Endothelial cell (in vitro differentiated cells): ENCODE results near the gene PRR16. TPM values are rescaled to one million over a fixed set of nuclear protein-coding genes. Genes with fewer than 3 reads are reported as not detected.
"Not testable (repeated sequence)": the region's sequence is repeated elsewhere in the genome, so short reads cannot be mapped to it uniquely, and the experiment has no call there.

Source experiments
- DNase-seq: peaks from one replicate; pipeline ENCODE4 v3.0.0; 2021; ENCODE audit warnings: low spot score
- H3K27ac Mint-ChIP-seq: one replicate; pipeline ENCODE4 v1.8.0; 2021; ENCODE audit warnings: mixed read lengths, inconsistent platforms; ENCODE audit not compliant: unreplicated experiment
- H3K27me3 Mint-ChIP-seq: one replicate; pipeline ENCODE4 v1.8.0; 2021; ENCODE audit warnings: mild to moderate bottlenecking, moderate library complexity, mixed read lengths, inconsistent platforms; ENCODE audit not compliant: unreplicated experiment
- H3K36me3 Mint-ChIP-seq: one replicate; pipeline ENCODE4 v1.8.0; 2021; ENCODE audit warnings: mild to moderate bottlenecking, low read depth, mixed read lengths, inconsistent platforms; ENCODE audit not compliant: unreplicated experiment
- H3K4me1 Mint-ChIP-seq: one replicate; pipeline ENCODE4 v1.8.0; 2021; ENCODE audit warnings: mild to moderate bottlenecking, mixed read lengths, inconsistent platforms; ENCODE audit not compliant: unreplicated experiment
- H3K4me3 Mint-ChIP-seq: one replicate; pipeline ENCODE4 v1.8.0; 2021; ENCODE audit warnings: mild to moderate bottlenecking, mixed read lengths, inconsistent platforms; ENCODE audit not compliant: unreplicated experiment
- H3K9me3 Mint-ChIP-seq: one replicate; pipeline ENCODE4 v1.8.0; 2021; ENCODE audit warnings: mixed read lengths, inconsistent platforms; ENCODE audit not compliant: unreplicated experiment
- total RNA-seq: library from RNA; stranded (reverse); fragmentation: NEBNext Ultra II Directional; extraction: Animal tissue kit (Norgen Biotek cat#: 25700); gene quantifications from one replicate; pipeline ENCODE4 v1.2.1, GENCODE V29; 2021; ENCODE audit not compliant: unreplicated experiment
- TF ChIP-seq, protein P1 (sequence below): fragments of 200-600 bp; sonication (generic); IDR thresholded peaks from one replicate; pipeline ENCODE4 v1.5.0; 2021; ENCODE audit warnings: antibody characterized with exemption; ENCODE audit not compliant: unreplicated experiment

Gene PRR16
- total RNA-seq, 1 donor from 2014 or later: not detected

DNA sequence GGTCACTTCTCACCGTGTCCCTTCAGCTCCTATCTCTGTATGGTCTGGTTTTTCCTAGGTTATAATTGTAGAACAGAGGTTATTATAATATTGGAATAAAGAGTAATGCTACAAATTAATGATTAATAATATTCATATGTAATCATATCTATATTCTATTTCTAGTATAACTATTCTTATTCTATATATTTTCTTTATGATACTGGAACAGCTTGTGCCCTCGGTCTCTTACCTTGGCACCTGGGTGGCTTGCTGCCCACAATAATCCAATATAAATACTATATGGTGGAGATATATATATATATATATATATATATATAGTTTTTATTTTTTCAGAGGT lies 5.6 kb upstream of the PRR16 start:
- not testable (repeated sequence) for H3K4me3 Mint-ChIP-seq, H3K27ac Mint-ChIP-seq, H3K27me3 Mint-ChIP-seq, H3K36me3 Mint-ChIP-seq, DNase-seq, H3K4me1 Mint-ChIP-seq, H3K9me3 Mint-ChIP-seq
- TF ChIP-seq, protein P1, sequence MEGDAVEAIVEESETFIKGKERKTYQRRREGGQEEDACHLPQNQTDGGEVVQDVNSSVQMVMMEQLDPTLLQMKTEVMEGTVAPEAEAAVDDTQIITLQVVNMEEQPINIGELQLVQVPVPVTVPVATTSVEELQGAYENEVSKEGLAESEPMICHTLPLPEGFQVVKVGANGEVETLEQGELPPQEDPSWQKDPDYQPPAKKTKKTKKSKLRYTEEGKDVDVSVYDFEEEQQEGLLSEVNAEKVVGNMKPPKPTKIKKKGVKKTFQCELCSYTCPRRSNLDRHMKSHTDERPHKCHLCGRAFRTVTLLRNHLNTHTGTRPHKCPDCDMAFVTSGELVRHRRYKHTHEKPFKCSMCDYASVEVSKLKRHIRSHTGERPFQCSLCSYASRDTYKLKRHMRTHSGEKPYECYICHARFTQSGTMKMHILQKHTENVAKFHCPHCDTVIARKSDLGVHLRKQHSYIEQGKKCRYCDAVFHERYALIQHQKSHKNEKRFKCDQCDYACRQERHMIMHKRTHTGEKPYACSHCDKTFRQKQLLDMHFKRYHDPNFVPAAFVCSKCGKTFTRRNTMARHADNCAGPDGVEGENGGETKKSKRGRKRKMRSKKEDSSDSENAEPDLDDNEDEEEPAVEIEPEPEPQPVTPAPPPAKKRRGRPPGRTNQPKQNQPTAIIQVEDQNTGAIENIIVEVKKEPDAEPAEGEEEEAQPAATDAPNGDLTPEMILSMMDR: peak; percentile 1

DNA sequence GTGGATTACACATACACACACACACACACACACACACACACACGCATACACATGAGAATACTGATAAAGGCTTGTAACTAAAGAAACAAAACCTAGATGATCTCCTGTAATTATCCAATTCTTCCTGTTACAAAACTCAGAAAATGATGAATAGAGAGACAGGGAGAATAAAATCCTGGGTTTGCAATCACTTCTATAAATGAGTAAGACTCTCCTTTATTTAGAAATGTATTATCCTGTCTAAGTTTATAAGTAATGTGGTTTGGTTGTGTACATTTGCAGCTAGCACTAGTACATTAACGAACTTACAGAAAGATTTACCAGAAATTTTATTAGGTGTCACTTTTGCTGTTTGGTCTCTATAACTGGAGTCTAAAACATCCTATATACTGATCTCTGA lies 2.8 kb upstream of the PRR16 start:
- Mint-ChIP-seq H3K4me3 (no peak overlapping the region), H3K36me3 (peaks cover 3% of the 10 kb centered on the region), H3K4me1 (peaks cover 5% of the 10 kb centered on the region), H3K9me3 (no peaks in the 10 kb centered on the region), H3K27ac (no peak overlapping the region), H3K27me3 (peaks cover 13% of the 10 kb centered on the region)
- TF ChIP-seq, protein P1: no peak
- no peak for DNase-seq

DNA sequence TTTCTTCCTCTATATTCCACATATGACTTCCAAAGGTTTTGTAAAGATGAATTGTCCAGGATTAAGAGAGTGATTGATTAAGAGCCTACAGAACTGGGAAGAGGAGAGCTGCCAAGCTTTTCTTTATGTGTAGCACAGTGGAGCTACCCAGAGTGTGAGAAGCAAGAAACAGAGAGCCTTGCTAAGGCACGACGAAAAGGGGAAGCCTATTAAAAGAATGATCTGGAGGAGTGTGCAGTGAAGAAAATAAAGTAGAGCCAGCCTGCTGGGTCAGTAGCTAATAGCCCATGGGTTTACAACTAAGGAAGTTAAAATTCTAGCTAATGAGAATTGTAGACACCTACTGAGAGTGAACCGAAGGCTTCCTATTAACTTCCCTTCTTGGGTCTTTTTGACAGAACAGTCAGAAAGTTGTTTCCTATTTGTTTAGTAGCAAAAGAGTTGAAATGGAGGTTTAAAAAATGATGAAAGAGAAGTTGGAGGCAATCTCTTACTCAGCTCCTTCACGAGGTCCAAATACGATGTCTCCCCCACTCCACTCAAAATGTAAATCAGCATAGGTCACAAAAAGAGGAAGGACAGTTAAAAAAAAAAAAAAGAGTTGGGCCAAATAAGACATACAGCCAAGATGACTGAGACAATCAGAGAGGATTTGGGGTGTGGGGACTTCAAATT lies 957 bp upstream of the PRR16 start:
- Mint-ChIP-seq H3K27me3 (peaks cover 11% of the 10 kb centered on the region), H3K27ac (no peak overlapping the region), H3K4me1 (peaks cover 5% of the 10 kb centered on the region), H3K36me3 (peaks cover 3% of the 10 kb centered on the region), H3K4me3 (peak overlapping the region; percentile 90), H3K9me3 (no peaks in the 10 kb centered on the region)
- TF ChIP-seq, protein P1: no peak
- no peak for DNase-seq

DNA sequence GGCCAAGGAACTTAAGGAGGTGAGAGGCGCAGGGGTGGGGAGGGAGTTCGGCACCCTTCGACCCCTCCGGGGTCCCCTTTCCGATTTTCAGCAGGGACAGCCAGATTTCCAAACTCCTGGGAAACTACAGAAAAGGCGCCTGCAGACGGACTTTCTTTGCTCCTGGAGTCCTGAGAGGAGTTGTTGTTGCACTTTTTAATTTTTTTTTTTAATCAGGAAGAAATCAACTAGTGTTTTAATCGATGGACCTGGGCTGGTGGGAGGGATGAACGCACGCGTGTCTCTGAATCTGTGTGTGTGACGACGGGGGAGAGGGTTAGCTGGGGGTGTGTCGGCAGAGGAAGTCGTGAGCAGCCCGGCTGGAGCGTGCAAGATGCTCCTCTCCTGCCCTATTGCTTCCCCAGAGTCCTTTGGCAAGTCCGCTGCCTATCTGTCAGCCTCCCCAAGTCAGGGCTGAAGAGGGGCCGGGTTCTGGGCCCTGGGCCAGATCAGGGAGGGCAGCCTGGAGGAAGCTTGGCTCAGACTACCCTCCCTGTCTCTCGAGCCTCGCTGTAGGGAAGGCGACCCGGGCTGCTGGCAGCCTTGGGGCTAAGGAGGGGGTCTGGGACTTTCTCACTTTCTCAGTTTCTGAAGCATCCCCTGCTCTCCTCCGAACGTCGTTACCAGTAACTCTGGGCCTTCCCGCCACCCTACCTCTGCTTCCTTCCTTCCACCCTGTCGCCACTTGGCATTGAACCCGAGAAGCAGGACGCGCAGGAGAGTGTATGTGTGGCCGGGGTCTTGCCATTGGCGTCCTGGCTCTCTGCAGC lies 731 bp downstream of the PRR16 start:
- Mint-ChIP-seq H3K27me3 (peaks cover 11% of the 10 kb centered on the region), H3K9me3 (no peaks in the 10 kb centered on the region), H3K4me1 (peaks cover 5% of the 10 kb centered on the region), H3K4me3 (peak overlapping the region; percentile 81), H3K27ac (no peak overlapping the region), H3K36me3 (peaks cover 3% of the 10 kb centered on the region)
- DNase-seq: peak; percentile 36
- TF ChIP-seq, protein P1: no peak

DNA sequence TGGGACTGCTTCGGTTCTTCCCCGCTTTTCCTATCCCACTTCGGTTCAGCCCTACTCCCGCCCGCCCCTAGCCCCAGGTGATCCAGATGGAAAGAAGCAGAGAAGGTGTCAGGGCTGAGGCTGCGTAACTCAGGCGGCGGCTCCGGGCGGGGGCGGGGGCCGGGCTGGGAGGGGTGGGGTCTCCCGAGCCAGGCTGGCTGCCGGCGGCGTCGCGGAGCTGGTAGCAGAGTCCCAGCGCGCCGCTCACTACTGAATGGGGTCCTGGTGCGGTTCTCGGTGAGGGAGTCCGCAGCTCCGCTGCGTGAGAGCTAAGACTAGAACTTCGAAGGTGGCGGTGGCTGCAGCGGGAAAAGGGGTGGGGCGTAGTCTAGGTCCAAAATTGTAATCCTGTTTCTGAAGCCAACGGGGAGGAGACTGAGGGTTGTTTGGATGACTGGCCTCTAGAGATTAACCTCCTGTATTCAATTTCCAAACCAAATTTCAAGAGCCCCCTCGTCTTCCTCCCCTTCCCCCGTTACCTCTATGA lies 1.4 kb downstream of the PRR16 start:
- Mint-ChIP-seq H3K4me3 (peak overlapping the region; percentile 87), H3K9me3 (no peaks in the 10 kb centered on the region), H3K36me3 (peaks cover 3% of the 10 kb centered on the region), H3K27ac (no peak overlapping the region), H3K4me1 (peaks cover 5% of the 10 kb centered on the region), H3K27me3 (peaks cover 11% of the 10 kb centered on the region)
- TF ChIP-seq, protein P1: no peak
- no peak for DNase-seq
